Prostate gland (tissue), 2 donors: ENCODE data around the gene LITAFD.

Source experiments
- POLR2A ChIP-seq: fragments of 450-650 bp; IDR thresholded peaks from one replicate; pipeline ENCODE4 v1.6.1; 2016; ENCODE audit warnings: antibody characterized with exemption, mild to moderate bottlenecking
- POLR2AphosphoS5 ChIP-seq: sonication (generic); formaldehyde crosslinking; IDR thresholded peaks from one replicate; pipeline ENCODE4 v1.6.1; 2017; ENCODE audit warnings: antibody characterized with exemption
- TF ChIP-seq, protein P1 (sequence below), 4 experiments: fragments of 200-600 bp in 2 of 4; fragments of 450-650 bp in 2 of 4; sonication (generic) in 2 of 4; IDR thresholded peaks; 1 replicate in 3 of 4; 2 replicates in 1 of 4; pipeline ENCODE4 v1.5.1; 2016 to 2019; ENCODE audit warnings: antibody characterized with exemption in 4 of 4, mild to moderate bottlenecking in 2 of 4, moderate library complexity in 2 of 4

DNA sequence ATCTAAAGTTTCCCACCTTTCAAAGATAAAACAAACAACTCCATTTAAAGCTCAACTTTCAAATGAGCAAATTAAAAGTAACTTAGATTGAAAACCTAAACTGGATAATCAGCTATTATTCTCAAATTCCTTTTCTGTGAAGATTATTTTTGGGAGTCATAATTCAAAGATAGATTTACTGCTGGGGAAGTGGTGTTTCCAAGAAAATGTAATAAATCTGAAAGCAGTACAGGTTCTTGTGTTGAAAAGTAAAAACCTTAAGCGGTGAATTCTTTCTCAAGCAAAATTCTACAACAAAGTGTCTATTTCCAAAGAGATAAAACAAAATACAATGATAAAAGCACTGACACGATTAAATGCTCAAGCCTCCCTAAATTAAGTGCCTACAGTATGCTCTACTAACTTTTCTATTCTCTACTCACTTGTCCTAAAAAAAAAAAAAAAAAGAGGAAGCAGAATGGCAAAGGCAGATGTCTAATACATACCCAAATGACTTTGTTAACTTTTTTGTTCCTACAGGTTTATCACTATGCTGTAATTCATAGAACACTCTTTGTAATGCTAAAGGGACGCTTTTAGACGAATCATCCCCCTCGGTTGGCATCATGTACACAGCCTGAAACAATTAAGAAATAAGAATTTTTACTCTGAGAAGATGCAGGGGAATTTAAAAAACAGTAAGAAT lies 34.5 kb downstream of the LITAFD start:
- TF ChIP-seq, protein P1, sequence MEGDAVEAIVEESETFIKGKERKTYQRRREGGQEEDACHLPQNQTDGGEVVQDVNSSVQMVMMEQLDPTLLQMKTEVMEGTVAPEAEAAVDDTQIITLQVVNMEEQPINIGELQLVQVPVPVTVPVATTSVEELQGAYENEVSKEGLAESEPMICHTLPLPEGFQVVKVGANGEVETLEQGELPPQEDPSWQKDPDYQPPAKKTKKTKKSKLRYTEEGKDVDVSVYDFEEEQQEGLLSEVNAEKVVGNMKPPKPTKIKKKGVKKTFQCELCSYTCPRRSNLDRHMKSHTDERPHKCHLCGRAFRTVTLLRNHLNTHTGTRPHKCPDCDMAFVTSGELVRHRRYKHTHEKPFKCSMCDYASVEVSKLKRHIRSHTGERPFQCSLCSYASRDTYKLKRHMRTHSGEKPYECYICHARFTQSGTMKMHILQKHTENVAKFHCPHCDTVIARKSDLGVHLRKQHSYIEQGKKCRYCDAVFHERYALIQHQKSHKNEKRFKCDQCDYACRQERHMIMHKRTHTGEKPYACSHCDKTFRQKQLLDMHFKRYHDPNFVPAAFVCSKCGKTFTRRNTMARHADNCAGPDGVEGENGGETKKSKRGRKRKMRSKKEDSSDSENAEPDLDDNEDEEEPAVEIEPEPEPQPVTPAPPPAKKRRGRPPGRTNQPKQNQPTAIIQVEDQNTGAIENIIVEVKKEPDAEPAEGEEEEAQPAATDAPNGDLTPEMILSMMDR (IDR thresholded peaks at IDR 0.05) = no peak
- TF ChIP-seq POLR2AphosphoS5 (no peak), POLR2A (no peak)
